HCEC 1CT (cell line): ENCODE results near the gene SYNPR.

Experiments
- DNase-seq: peaks from one replicate; pipeline ENCODE4 v3.0.0-alpha.2; 2017

SYNPR gene

DNA sequence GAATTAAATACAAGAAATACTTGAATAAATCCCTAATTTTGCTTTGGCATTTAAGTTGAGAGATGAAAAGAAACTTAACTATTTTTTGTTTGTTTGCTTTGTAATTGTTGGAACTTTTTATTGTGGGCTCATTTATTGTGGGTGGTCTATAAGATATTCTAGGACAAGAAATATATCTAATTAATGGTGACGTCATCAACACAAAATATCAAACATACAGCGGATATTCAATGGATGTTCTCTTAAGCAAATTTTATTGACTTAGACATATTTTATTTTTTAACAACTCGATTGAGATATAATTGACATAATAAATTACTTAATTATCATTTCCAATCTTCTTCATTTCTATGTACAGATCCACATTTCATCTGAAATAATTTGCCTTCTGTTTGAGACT is 30.0 kb downstream of the SYNPR start:
- no peak for DNase-seq

DNA sequence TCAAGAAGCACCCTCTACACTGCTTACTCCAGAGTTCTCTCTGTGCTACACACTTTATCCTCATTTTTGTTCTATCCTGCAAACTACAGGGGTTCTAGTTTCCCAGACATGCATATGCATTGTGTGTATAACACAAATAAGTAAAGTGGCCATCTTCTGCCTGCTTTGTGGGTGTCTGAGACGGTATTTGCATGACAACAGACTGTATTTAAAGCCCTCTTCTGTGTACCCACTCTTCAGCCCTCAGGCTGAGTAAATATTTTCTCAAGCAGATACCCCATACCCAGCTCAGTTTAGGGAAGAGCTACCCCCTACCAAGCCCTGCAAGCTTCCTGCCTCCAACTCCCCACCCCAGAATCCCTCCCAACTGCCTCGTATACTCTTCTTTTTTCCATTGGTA is 31.7 kb downstream of the SYNPR start:
- DNase-seq: no peak

DNA sequence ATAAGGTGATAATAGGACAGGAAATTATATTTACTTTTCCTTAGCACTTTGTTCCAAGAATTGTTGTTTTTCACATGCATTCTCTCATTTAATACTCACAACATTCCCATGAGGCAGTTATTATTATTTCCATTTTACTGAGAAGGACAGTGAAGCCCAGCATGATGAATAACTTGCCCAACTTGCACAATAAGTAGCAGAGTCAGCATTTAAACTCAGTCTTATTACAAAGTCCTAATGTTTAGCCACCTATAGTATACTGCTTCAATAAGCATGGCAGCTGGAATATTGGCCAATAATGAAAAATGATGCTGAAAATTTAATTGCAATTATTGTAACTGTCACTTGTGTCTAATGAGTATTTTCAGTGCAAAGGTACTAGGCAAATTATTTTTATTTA is 45.7 kb downstream of the SYNPR start:
- no peak for DNase-seq

DNA sequence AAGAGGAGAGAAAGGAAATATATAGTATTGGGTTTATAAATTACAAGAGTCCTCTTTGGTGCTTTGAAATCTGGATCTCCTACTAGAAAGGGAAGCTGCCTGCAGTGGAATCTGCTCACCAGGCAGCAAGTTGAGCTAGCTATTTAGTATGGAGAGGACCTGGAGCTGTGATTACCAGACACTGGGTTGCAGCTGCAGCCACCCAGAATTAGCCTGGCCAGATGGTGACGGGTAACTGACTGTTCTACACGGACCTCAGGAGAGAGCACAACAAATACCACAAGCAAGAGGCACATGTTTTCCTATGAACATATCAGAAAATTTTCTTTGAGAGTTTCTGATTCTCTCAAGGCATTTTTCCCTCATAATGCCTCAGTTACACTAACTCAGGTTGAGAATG is 46.5 kb downstream of the SYNPR start:
- DNase-seq: no peak

DNA sequence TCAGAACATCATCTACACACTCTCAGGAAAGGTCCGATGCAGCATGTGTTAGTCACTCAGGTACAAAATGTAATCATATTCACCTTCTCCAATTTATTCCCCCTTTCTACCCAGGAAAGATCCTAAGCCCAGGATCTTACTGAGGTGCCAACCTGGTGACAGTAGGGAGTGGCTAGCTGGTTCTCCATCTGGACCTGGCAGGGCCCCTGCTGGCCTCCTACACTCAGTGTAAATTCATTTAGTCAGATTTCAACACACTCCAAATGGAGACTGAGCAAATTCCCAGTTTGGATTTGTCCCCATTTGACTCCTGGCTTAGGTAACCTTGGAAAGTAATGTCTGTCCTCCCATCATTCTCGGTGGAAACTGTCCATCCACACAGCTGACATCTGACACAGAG is 47.3 kb downstream of the SYNPR start:
- DNase-seq: no peak

DNA sequence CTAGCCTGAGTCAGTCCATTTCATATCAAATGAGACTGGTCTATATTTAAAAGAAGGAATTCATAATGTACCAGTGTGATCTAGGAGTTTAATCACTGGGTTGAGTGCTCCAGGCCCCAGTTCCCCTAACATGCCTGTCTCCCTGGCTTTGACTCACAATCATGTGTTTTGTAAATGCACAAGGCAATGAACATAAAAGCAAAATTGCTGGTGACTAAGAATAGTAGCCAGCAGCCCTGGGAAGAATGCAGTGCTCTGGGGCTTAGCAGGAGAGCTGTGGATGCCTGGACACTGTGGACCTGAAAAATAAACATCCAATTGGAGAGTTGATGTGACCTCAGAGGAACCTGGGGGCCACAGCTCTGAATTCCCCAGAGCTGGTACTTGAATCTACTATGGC is 50.3 kb downstream of the SYNPR start:
- peak; percentile 91 for DNase-seq

DNA sequence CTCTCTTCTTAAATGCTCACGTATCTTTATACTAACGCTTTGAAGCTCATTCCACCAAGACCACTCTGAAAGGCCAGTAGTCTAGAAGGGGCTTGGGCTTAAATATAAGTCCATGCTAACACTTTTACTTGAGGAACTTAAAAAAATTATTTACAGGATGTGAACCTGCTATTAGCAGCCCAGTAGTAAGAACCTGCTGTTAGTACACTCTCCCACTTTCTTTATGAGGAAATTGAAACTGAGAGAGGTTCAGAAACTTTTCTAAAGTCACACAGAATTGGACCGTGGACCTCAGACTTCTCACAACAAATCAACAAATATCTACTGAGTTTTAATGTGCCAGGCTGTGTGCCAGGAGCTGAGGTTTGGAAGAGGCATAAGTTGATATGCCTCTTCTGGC is 53.4 kb downstream of the SYNPR start:
- no peak for DNase-seq

DNA sequence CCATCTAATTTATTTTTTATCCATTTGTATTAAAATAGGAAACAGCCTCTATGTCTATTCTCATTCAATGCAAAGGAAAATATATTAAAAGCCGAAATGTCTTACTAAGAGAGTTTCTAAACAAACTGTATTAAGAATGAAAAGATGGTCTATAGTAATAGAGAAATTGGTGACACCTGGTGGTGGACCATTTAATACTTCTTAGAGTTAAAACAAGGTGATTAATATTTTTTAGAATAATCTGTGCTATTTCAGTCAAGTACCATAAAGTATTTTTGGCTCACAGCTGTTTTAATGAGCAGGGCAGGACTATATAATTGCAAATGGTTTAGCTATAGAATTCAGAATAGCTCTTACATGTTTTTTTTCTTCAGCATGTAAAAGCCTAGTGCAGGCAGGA is 55.7 kb downstream of the SYNPR start:
- DNase-seq: peak; percentile 15

DNA sequence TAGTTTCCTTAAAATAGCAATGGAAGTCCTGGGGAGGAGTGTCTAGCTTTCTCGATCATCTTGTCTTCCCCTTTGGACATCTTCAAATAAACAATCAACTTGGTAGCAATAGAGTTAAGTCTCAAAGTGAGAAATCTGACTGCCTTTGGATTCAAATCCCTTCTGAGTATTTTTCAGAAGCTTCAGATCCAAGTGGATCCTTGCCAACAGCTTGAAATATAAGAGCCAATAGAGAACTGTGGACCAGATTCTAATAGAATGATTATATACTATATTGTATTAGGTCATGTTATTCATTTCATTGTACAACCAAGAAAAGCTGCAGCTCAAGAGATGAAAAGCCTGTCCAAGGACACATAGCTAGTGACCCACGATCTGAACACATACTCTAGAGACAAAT is 60.2 kb downstream of the SYNPR start:
- DNase-seq: no peak

DNA sequence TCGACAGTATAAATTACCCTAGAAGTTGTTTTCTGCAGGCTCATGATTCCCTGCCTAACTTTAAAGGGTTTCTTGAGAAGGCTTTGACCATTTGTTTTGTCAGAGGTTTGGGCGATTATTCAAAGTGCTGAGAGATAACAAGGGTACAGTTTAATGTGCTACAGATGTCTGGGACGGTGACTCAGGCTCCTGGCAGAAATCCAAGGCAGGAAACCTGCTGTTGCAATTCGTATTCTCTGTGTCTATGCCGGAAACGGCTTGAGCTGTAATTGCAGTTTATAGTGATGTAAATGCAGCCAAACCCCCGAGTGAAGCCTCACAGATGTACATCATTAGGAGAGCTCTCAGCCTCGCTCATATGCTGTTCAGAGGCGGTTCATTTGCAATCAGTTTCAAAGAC is 65.6 kb downstream of the SYNPR start:
- DNase-seq: peak; percentile 94

DNA sequence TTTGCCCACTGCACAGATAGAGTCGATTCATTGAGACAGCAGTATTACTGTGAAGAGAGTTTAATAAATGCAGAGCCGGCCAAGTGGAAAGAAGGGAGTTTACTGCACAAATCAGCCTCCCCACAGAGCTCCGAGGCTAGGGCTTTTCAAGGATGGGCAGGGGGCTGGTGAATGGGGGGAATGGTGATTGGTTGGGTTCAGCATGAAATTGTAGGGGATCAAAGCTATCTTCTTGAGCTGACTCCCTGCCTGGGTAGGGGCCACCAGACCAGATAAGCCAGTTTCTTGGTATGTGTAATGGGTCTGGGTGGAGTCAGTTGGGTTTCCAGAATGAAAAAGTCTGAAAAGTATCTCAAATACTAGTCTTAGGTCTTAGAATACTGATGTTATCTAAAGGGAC is 66.6 kb downstream of the SYNPR start:
- no peak for DNase-seq

DNA sequence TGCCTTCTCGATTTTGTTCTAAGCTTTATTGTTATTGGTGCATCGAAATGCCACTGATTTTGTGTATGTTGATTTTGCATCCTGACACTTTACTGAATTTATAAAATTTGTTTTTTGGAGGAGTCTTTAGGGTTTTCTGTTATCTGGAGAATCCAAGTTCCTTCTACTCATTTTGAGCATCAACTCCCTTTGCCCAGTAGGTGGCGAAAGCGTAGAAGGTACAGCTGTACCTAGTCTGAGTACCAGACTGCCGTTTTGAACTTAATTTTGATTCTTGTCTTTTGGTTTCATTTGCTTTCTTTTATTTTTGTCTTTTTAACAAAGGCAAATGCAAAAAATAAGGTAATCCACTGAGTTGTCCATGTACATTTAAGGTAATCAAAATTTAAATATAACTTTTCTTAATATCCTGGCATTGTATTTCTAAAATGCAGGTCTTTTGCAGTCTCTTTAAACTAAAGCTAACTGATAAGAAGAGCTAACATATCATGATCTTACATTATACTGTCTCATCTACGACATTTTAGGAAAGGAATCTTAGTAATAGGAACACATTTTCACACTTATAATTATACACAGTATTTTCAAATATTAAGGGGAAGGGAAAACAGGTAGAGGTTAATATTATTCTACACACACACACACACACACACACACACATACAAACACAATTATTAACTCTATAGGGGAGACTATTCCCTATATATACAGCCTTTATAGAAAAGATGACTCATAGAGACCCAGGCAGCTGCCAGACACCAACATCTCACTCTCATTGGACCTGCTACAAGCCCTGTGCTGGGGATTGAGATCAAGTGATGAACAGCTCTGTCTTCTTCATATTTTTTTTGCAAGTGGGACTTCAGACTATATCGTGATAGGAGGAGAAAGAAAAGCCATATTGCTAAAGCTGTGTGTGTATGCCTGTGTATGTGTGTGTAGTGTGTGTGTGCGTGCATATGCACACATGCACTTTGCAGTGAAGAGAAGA is 71.8 kb downstream of the SYNPR start:
- peak; percentile 50 for DNase-seq

DNA sequence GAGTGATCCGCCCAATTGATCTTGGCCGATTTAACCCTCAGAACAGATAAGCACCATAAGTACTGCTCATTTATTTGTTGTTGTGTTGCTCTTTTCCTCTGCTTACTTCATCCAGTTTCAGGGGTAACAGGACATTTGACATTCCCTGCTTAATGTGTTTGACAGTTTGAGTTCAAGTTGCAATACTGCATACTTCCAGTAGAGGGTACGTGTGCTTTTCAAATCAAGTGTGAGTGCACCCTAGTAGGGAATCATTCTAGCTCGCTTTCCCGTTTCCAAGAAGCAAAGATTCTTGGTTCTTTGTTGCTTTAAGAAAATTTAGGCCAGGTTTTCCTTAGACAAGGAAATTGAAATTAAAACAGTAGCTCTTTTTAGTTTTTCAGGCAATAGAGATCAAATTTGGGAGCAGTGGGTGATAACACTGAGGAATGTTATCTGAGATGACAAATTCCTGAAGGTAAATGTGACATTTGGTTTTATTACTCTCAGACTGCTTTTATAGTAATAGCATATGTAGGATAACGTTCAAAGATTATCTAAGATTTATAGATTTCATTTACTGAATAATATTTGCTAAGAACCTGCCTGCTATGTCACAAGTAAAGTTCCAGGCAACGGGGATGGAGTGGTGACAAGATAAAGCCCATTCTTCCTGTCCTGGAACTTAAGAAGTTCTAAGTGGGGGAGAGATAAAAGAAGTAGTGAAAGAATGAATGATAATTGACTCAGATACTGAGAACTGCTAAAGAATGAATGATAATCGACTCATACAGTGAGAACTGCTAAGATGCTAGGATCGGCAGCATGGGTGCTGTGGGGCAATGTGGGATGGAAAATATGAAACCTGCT is 73.3 kb downstream of the SYNPR start:
- DNase-seq: peak; percentile 67

DNA sequence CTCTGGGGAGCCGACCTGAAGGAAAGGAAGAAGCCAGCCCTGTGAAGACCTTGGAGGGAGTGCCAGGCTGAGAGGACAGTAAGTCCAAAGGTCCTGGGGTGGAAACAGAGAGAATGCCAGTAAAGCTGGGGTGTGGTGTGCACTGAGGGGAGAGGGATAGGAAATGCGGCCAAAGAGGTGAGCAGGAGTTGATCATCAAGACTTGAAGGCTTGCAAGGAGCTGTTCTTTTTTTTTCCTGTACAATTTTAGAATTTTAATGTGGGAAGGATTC is 73.8 kb downstream of the SYNPR start:
- DNase-seq: no peak

DNA sequence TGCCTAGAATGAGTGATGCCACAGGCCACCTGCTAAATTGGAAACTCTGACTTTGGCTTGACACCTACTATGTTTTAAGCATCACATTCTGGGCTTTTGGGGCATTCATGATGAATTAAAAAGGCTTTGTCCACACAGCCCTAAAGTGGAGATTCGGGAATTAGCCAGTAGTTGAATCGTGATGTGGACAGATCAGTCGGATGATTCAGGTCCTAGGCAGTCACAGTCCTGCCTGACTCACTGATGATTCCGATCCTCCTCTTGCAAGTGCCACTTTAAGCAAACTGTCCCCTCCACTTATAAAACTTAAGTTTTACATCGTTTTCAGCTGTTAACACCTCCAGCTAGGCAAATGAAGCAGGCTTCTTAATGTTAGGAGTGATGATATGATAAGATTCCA is 75.3 kb downstream of the SYNPR start:
- peak; percentile 74 for DNase-seq

DNA sequence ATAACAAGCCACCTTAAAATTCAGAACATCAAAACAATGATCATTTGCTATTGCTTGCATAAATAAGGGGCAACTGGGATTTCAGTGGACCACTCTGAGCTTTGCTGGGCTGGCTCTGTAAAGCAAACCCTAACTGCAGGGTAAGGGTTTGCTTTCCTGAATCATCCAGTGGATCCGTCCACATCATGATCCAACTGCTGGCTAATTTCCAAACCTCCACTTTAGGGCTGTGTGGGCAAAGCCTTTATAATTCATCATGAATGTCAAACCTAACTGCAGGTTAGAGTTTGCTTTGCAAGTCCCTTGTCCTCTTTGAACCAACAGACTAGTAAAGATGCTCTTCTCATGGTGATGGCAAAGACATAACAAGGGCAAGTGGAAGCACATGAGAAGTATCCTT is 76.1 kb downstream of the SYNPR start:
- DNase-seq: no peak

DNA sequence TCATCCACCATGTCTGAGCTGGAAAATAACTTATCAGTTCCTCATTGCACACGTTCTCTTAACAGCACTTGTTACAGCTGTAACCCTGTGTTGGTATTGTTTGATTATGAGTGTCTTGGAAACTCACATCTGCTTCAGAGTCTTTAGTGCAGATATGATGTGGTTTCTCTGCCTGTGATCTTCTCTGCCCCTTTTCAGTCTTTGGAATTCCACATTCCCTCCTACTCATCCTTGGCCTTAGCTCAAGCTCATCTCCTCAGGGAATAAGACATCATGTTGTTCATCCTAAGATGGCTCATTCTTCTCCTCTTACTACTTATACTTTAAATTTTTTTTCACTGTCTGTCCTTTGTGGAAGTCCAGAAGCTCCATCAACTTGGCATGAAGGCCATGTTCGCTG is 77.7 kb downstream of the SYNPR start:
- no peak for DNase-seq

DNA sequence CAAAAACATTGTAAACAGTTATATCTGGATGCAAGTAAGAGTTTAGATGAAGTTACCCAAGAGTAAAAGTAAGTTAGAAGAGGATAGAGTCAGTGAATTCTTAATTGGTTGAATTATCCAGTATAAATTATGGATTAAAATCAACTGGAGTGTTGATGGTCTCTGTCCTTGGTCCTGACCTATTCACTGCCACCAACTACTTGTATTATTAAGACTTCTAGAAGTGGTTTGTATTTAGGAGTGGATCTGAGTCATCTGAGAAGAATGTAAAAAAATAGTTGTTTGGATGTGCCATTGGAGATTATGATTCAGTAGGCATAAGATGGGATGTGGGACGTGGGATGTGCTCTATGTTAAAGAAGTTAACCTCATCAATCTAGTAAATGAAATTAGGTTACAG is 86.4 kb downstream of the SYNPR start:
- DNase-seq: peak; percentile 68

DNA sequence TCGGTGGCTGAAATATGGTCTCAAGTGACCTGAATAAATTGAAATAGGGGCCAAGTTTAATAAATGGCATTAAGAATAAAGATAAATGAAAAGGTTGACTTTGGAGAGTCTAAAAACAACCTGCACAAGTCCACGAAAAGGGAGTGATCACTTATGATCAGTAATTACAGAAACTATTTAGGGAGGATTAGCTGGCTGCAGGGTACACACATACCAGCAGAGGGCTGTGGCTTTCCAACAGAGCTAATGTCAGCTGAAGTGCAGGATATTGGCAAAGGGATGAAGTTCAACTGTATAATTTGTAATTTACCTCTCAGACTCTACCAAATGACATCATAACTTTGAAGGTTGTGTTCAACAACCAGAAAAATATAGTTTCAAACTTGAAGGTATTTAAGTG is 86.8 kb downstream of the SYNPR start:
- DNase-seq: peak; percentile 16

DNA sequence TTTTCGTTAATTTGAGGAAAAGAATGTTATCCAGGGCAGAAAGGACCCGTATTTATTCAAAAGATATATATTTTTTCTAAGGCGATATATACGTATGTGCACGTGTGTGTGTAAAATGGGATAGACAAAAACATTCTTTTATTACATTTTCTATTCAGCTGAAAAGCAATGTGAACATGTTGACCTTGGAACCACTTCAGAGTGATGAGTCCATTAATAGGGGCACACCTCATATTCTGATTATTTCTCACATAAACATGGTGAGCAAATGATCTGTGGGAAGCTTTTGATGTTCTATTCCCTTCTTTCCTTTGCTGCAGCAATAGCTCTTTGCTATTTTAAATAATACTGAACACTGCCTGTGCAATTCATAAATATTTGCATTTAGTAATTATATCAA is 87.6 kb downstream of the SYNPR start:
- no peak for DNase-seq

DNA sequence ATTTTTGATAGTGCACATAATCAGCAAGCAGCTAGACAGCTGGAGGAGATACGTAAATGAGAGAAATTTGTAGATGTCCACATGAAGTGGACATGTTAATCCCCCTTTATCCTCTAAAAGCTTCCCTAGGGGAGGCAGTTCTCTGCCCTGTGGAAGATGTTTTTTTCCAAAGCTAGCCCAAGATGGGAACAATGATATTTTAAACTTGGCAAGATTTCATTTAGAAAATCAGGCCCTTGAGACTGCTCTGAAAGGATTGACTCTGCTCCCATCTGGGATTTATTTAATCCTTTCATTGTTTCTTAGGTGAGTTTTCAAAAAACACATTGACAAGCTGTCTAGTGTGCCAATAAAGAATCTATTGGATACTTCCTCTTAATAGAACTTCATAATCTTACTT is 92.0 kb downstream of the SYNPR start:
- DNase-seq: no peak

DNA sequence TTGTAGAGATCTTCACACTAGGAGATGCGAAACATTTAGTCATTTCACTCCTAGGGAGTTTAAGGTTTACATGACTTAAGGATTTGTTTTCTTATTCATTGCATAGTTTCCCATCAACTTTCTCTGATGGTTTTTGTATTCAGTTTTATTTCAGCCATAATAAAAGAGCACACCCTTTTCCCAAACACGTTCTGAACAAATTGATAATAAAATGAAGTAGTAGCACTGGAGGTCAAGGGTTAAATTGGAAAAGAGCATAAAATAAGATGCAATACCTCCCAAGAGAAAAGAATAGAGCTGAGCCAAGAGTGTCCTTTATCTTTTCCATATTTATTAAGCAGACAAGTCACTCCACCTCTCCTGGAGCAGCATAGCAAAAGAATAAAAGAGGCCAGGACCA is 104.9 kb downstream of the SYNPR start:
- DNase-seq: no peak

DNA sequence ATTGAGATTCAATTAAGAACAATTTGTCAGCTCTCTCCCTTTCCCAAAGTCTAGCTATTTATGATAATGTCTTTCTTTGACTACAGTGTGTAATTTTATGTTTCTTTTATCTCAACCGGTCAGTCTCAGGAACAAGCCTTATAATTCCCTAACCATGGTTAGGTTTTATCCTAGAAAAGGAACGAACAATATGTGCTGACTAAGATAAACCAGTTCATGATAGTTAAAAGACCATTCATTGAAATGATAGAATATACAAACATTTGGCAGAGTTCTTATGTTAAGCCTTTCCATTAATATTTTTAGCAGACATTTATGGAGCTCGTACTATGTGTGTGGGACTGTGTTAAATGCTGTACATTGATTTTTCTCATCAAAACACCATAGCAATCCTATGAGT is 106.3 kb downstream of the SYNPR start:
- no peak for DNase-seq

DNA sequence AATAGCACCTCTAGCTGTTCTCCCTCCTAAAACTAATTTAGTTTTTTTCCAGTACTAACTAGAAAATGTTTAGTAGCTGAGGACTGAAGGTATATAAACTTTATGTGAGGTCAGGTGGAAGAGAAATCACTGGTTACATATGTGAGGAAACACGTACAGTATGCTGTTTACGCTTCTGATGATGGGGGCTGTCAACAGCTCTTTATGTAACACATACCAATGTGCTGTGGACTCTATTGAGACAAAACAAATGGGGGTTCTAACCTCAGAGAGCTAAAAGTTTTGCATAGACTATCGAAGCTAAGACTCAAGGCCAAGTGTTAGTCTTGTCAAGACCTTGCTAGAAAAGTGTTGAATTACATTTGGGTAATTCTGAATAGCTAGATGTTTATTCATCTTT is 107.5 kb downstream of the SYNPR start:
- DNase-seq: no peak
